H1 (cell line): ENCODE data around the gene CCDC195.
"Not testable (repeated sequence)": the region's sequence is repeated elsewhere in the genome, so short reads cannot be mapped to it uniquely, and the experiment has no call there.

Experiments used
- EP300 ChIP-seq, 2 experiments: IDR thresholded peaks; 1 replicate in 1 of 2; 2 replicates in 1 of 2; pipeline ENCODE4 v1.6.1; 2011 to 2012; ENCODE audit warnings: low read depth in 2 of 2, low read length in 2 of 2, mild to moderate bottlenecking in 2 of 2, borderline replicate concordance in 1 of 2, inconsistent platforms in 1 of 2, moderate library complexity in 1 of 2
- EZH2 ChIP-seq: fragments of 200-600 bp; sonication (generic); IDR thresholded peaks from 2 replicates; pipeline ENCODE4 v1.7.1; 2012; ENCODE audit warnings: low read depth, mild to moderate bottlenecking, moderate library complexity, low read length, inconsistent platforms; ENCODE audit not compliant: severe bottlenecking
- POLR2AphosphoS5 ChIP-seq: IDR thresholded peaks from 2 replicates; pipeline ENCODE4 v1.6.1; 2011; ENCODE audit warnings: low read depth, low read length
- YY1 ChIP-seq: IDR thresholded peaks from 2 replicates; pipeline ENCODE4 v1.6.1; 2011; ENCODE audit warnings: low read depth, mild to moderate bottlenecking, low read length
- TF ChIP-seq, protein P1 (sequence below), 3 experiments: IDR thresholded peaks; 1 replicate in 2 of 3; 2 replicates in 1 of 3; pipeline versions ENCODE4 v1.5.1 to v1.6.1; 2011; ENCODE audit warnings: low read length in 3 of 3, mild to moderate bottlenecking in 3 of 3, inconsistent platforms in 2 of 3, low read depth in 1 of 3, moderate library complexity in 1 of 3; ENCODE audit not compliant: insufficient read depth in 1 of 3; ENCODE audit errors: control extremely low read depth in 1 of 3

DNA sequence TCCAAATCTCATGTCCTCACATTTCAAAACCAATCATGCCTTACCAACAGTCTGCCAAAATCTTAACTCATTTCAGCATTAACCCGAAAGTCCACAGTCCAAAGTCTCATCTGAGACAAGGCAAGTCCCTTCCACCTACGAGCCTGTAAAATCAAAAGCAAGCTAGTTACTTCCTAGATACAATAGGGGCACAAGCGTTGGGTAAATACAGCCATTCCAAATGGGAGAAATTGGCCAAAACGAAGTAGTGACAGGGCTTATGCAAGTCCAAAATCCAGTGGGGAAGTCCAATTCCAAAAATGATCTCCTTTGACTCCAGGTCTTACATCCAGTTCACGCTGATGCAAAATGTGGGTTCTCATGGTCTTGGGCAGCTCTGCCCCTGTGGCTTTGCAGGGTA lies 54.5 kb downstream of the CCDC195 start:
- TF ChIP-seq EP300 (IDR thresholded peaks at IDR 0.05; ENCODE audit: borderline replicate concordance in 1 of 2, low read depth in 2 of 2, low read length in 2 of 2); YY1; POLR2AphosphoS5; EZH2: not testable (repeated sequence)
- TF ChIP-seq, protein P1, sequence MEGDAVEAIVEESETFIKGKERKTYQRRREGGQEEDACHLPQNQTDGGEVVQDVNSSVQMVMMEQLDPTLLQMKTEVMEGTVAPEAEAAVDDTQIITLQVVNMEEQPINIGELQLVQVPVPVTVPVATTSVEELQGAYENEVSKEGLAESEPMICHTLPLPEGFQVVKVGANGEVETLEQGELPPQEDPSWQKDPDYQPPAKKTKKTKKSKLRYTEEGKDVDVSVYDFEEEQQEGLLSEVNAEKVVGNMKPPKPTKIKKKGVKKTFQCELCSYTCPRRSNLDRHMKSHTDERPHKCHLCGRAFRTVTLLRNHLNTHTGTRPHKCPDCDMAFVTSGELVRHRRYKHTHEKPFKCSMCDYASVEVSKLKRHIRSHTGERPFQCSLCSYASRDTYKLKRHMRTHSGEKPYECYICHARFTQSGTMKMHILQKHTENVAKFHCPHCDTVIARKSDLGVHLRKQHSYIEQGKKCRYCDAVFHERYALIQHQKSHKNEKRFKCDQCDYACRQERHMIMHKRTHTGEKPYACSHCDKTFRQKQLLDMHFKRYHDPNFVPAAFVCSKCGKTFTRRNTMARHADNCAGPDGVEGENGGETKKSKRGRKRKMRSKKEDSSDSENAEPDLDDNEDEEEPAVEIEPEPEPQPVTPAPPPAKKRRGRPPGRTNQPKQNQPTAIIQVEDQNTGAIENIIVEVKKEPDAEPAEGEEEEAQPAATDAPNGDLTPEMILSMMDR (IDR thresholded peaks at IDR 0.05; ENCODE audit: control extremely low read depth in 1 of 3, insufficient read depth in 1 of 3, low read depth in 1 of 3, low read length in 3 of 3): not testable (repeated sequence)
